Caco-2 (cell line): Measurements from ENCODE around the gene TENM4. TPM values are rescaled to one million over a fixed set of nuclear protein-coding genes. Genes with fewer than 3 reads are reported as not detected.

Experiments
- BruUV-seq: library from RNA; stranded (reverse); fragments of 400-500 nt; replicated peaks from 2 replicates; lab custom pipeline; 2021; lab: Mats Ljungman, UMichigan
- CTCF ChIA-PET: fragments of 300-600 bp; sonication (Branson Sonifier 250); formaldehyde crosslinking; loops from one replicate; lab custom pipeline; 2022; ENCODE audit warnings: antibody characterized with exemption; lab: Charles Lee
- POLR2A ChIA-PET: fragments of 300-600 bp; sonication (Branson Sonifier 250); formaldehyde crosslinking; loops from one replicate; lab custom pipeline; 2022; ENCODE audit warnings: antibody characterized with exemption; lab: Charles Lee
- DNase-seq, 2 experiments: peaks; one replicate each; pipeline versions ENCODE4 v3.0.0 to v3.0.0-alpha.2; 2020 to 2022
- H3K27me3 ChIP-seq: replicated peaks from 2 replicates; pipeline ENCODE4 v1.6.0; 2011; ENCODE audit warnings: low read length; ENCODE audit not compliant: control insufficient read depth, insufficient read depth
- H3K36me3 ChIP-seq: 2 replicates; pipeline ENCODE4 v1.5.1; 2011; ENCODE audit warnings: low read length; ENCODE audit not compliant: control insufficient read depth, insufficient read depth
- H3K4me1 ChIP-seq: fragments of 250-450 bp; sonication (Bioruptor Pico); 2 replicates; pipeline ENCODE4 v1.5.1; 2020; ENCODE audit warnings: mild to moderate bottlenecking
- H3K4me3 ChIP-seq: 2 replicates; pipeline ENCODE4 v1.5.1; 2011; ENCODE audit warnings: low read depth, mild to moderate bottlenecking, control low read depth, low read length
- H3K9me3 ChIP-seq: fragments of 250-450 bp; sonication (Bioruptor Pico); 2 replicates; pipeline ENCODE4 v1.5.1; 2020; ENCODE audit warnings: mild to moderate bottlenecking, moderate library complexity
- H3K27ac Mint-ChIP-seq: one replicate; pipeline ENCODE4 v1.8.0; 2022; ENCODE audit warnings: mixed read lengths; ENCODE audit not compliant: unreplicated experiment
- H3K27me3 Mint-ChIP-seq: one replicate; pipeline ENCODE4 v1.8.0; 2022; ENCODE audit warnings: mixed read lengths; ENCODE audit not compliant: insufficient read depth, unreplicated experiment
- H3K36me3 Mint-ChIP-seq: one replicate; pipeline ENCODE4 v1.8.0; 2022; ENCODE audit warnings: mild to moderate bottlenecking, mixed read lengths; ENCODE audit not compliant: insufficient read depth, unreplicated experiment
- H3K4me1 Mint-ChIP-seq: one replicate; pipeline ENCODE4 v1.8.0; 2022; ENCODE audit warnings: low read depth, mixed read lengths; ENCODE audit not compliant: unreplicated experiment
- H3K4me3 Mint-ChIP-seq: one replicate; pipeline ENCODE4 v1.8.0; 2022; ENCODE audit warnings: mild to moderate bottlenecking, moderate library complexity, mixed read lengths; ENCODE audit not compliant: unreplicated experiment
- H3K9me3 Mint-ChIP-seq: one replicate; pipeline ENCODE4 v1.8.0; 2022; ENCODE audit warnings: mixed read lengths; ENCODE audit not compliant: unreplicated experiment
- CTCF ChIP-seq, 2 experiments: fragments of 200-600 bp in 1 of 2; IDR thresholded peaks; 1 replicate in 1 of 2; 2 replicates in 1 of 2; pipeline versions ENCODE4 v1.5.1 to v1.8.0; 2011 to 2022; ENCODE audit warnings: antibody characterized with exemption in 1 of 2, control low read depth in 1 of 2, inconsistent platforms in 1 of 2, low read depth in 1 of 2, low read length in 1 of 2, mild to moderate bottlenecking in 1 of 2, moderate library complexity in 1 of 2; ENCODE audit not compliant: insufficient read depth in 1 of 2, severe bottlenecking in 1 of 2, unreplicated experiment in 1 of 2
- intact Hi-C: fragments of 100-400 bp; cut with micrococcal nuclease; formaldehyde crosslinking; loops from one replicate; pipeline ENCODE4 v1.10.0; 2022; ENCODE audit not compliant: unreplicated experiment
- total RNA-seq: library from RNA; stranded (reverse); gene quantifications from 2 replicates; pipeline ENCODE4 v1.2.3, GENCODE V29; 2022

TENM4 gene
- total RNA-seq, 1 experiment from 2014 or later: 1.1 TPM

GRCh38 chr11:78790784-78791183, 650.0 kb downstream of the TENM4 start:
- intact Hi-C loops: no loop called here
- TF ChIP-seq CTCF (IDR thresholded peaks at IDR 0.05; ENCODE audit: insufficient read depth in 1 of 2, low read depth in 1 of 2, low read length in 1 of 2, severe bottlenecking in 1 of 2, unreplicated experiment in 1 of 2): no peak
- Mint-ChIP-seq H3K9me3 (no peaks in the 10 kb centered on the region), H3K27me3 (no peaks in the 10 kb centered on the region), H3K4me1 (no peaks in the 10 kb centered on the region), H3K36me3 (no peaks in the 10 kb centered on the region), H3K27ac (no peak overlapping the region), H3K4me3 (no peak overlapping the region)
- no peak overlapping the region for H3K4me3 ChIP-seq
- H3K36me3 ChIP-seq: no peaks in the 10 kb centered on the region
- ChIA-PET CTCF (no interaction called here), POLR2A (no interaction called here)
- no peak for DNase-seq
- no peaks in the 10 kb centered on the region for H3K27me3 ChIP-seq
- no TSS peak for BruUV-seq
- H3K4me1 ChIP-seq: no peaks in the 10 kb centered on the region
- no peaks in the 10 kb centered on the region for H3K9me3 ChIP-seq

- Histone ChIP-seq H3K9me3 (no peaks in the 10 kb centered on the region), H3K27me3 (no peaks in the 10 kb centered on the region), H3K4me3 (no peak overlapping the region), H3K36me3 (no peaks in the 10 kb centered on the region), H3K4me1 (no peaks in the 10 kb centered on the region)
- POLR2A ChIA-PET: no interaction called here
- Mint-ChIP-seq H3K9me3 (no peaks in the 10 kb centered on the region), H3K27me3 (no peaks in the 10 kb centered on the region), H3K4me1 (peaks cover 9% of the 10 kb centered on the region), H3K27ac (peak overlapping the region; percentile 7), H3K36me3 (no peaks in the 10 kb centered on the region), H3K4me3 (no peak overlapping the region)
- CTCF ChIA-PET: interaction anchor here (1.3 kb wide), 1 partner anchor 9 kb away, joined by 3 read pairs; no protein-coding TSS in a partner anchor
- BruUV-seq: no TSS peak
- DNase-seq: no peak
- intact Hi-C loops: no loop called here
- no peak for TF ChIP-seq CTCF (IDR thresholded peaks at IDR 0.05; ENCODE audit: insufficient read depth in 1 of 2, low read depth in 1 of 2, low read length in 1 of 2, severe bottlenecking in 1 of 2, unreplicated experiment in 1 of 2)
Measured at GRCh38 chr11:78789375-78789774, 651.5 kb downstream of the TENM4 start.

GRCh38 chr11:78788533-78788932, 652.3 kb downstream of the TENM4 start:
- POLR2A ChIA-PET: no interaction called here
- intact Hi-C loops: no loop called here
- CTCF ChIA-PET: interaction anchor here (0.9 kb wide), 1 partner anchor 143 kb away, joined by 3 read pairs; no protein-coding TSS in a partner anchor
- H3K4me3 Mint-ChIP-seq: no peak overlapping the region
- BruUV-seq: no TSS peak
- Histone ChIP-seq H3K9me3 (no peaks in the 10 kb centered on the region), H3K4me3 (no peak overlapping the region), H3K27me3 (no peaks in the 10 kb centered on the region), H3K4me1 (no peaks in the 10 kb centered on the region), H3K36me3 (no peaks in the 10 kb centered on the region)
- no peak for DNase-seq
- H3K27me3 Mint-ChIP-seq: no peaks in the 10 kb centered on the region
- TF ChIP-seq CTCF (IDR thresholded peaks at IDR 0.05; ENCODE audit: insufficient read depth in 1 of 2, low read depth in 1 of 2, low read length in 1 of 2, severe bottlenecking in 1 of 2, unreplicated experiment in 1 of 2): no peak
- no peaks in the 10 kb centered on the region for H3K9me3 Mint-ChIP-seq
- no peak overlapping the region for H3K27ac Mint-ChIP-seq
- peaks cover 14% of the 10 kb centered on the region for H3K4me1 Mint-ChIP-seq
- no peaks in the 10 kb centered on the region for H3K36me3 Mint-ChIP-seq
